ENCODE data around the gene SELENBP1.
"Not testable (repeated sequence)": the region's sequence is repeated elsewhere in the genome, so short reads cannot be mapped to it uniquely, and the experiment has no call there.

SELENBP1 gene

GRCh38 chr1:151377150-151377884 lies 4.8 kb upstream of the SELENBP1 start:
- no peak overlapping the region for H3K4me3 ChIP-seq (ENCODE audit: low read depth, low read length)

GRCh38 chr1:151373196-151373595 lies 691 bp upstream of the SELENBP1 start:
- H3K4me3 ChIP-seq (ENCODE audit: low read depth, low read length): no peak overlapping the region

GRCh38 chr1:151371370-151372057 lies 991 bp downstream of the SELENBP1 start:
- no peak overlapping the region for H3K4me3 ChIP-seq (ENCODE audit: low read depth, low read length)

GRCh38 chr1:151370211-151370911 lies 2.1 kb downstream of the SELENBP1 start:
- no peak overlapping the region for H3K4me3 ChIP-seq (ENCODE audit: low read depth, low read length)

- H3K4me3 ChIP-seq (ENCODE audit: low read depth, low read length): no peak overlapping the region
Observed at GRCh38 chr1:151369621-151370048, 2.9 kb downstream of the SELENBP1 start.

- H3K4me3 ChIP-seq (ENCODE audit: low read depth, low read length): no peak overlapping the region
Observed at GRCh38 chr1:151369302-151369610, 3.2 kb downstream of the SELENBP1 start.

GRCh38 chr1:151368393-151369301 lies 3.9 kb downstream of the SELENBP1 start:
- H3K4me3 ChIP-seq (ENCODE audit: low read depth, low read length): no peak overlapping the region

- no peak overlapping the region for H3K4me3 ChIP-seq (ENCODE audit: low read depth, low read length)
Observed at GRCh38 chr1:151367658-151368392, 4.7 kb downstream of the SELENBP1 start.

GRCh38 chr1:151364996-151365395 lies 7.5 kb downstream of the SELENBP1 start:
- no peak overlapping the region for H3K4me3 ChIP-seq (ENCODE audit: low read depth, low read length)

- no peak overlapping the region for H3K4me3 ChIP-seq (ENCODE audit: low read depth, low read length)
Observed at GRCh38 chr1:151362308-151363155, 10.0 kb downstream of the SELENBP1 start.

GRCh38 chr1:151361883-151362282 lies 10.6 kb downstream of the SELENBP1 start:
- H3K4me3 ChIP-seq (ENCODE audit: low read depth, low read length): no peak overlapping the region

GRCh38 chr1:151356696-151357095 lies 15.8 kb downstream of the SELENBP1 start:
- no peak overlapping the region for H3K4me3 ChIP-seq (ENCODE audit: low read depth, low read length)

- H3K4me3 ChIP-seq (ENCODE audit: low read depth, low read length): no peak overlapping the region
Observed at GRCh38 chr1:151352021-151352718, 20.3 kb downstream of the SELENBP1 start.

- not testable (repeated sequence) for H3K4me3 ChIP-seq (ENCODE audit: low read depth, low read length)
Observed at GRCh38 chr1:151350323-151350722, 22.2 kb downstream of the SELENBP1 start.

- no peak overlapping the region for H3K4me3 ChIP-seq (ENCODE audit: low read depth, low read length)
Observed at GRCh38 chr1:151347523-151348246, 24.8 kb downstream of the SELENBP1 start.

- H3K4me3 ChIP-seq (ENCODE audit: low read depth, low read length): peak within 1 kb of the TSS; percentile 62
Observed at GRCh38 chr1:151346769-151347522, 25.6 kb downstream of the SELENBP1 start, which contains the start of gene RFX5. TSS of gene RFX5 (minus strand) at chr1:151347252. CDS start at chr1:151346320, 932 bp downstream.

GRCh38 chr1:151346082-151346768 lies 26.3 kb downstream of the SELENBP1 start:
- peak overlapping the region; percentile 62 for H3K4me3 ChIP-seq (ENCODE audit: low read depth, low read length)

Measured in iPS-11a (cell line).